Breast epithelium (tissue), 4 donors: Measurements from ENCODE around the gene KCTD19. TPM values are rescaled to one million over a fixed set of nuclear protein-coding genes. Genes with fewer than 3 reads are reported as not detected.

Experiments
- DNase-seq, 2 donors: peaks; one replicate each; pipeline ENCODE4 v3.0.0-alpha.2; 2019; ENCODE audit warnings: low spot score in 2 of 2
- H3K27ac ChIP-seq, 2 donors: fragments of 200-600 bp; sonication (generic) in 1 of 2; one replicate each; pipeline ENCODE4 v1.5.1; 2016 to 2019; ENCODE audit warnings: mild to moderate bottlenecking in 1 of 2
- H3K27me3 ChIP-seq, 2 donors: fragments of 200-600 bp; sonication (generic) in 1 of 2; one replicate each; pipeline versions ENCODE4 v1.5.1 to v1.6.0; 2017 to 2019; ENCODE audit warnings: control low read depth in 1 of 2, mild to moderate bottlenecking in 1 of 2
- H3K36me3 ChIP-seq: fragments of 200-600 bp; one replicate; pipeline ENCODE4 v1.5.1; 2019
- H3K4me1 ChIP-seq, 2 donors: fragments of 200-600 bp; sonication (generic); one replicate each; pipeline ENCODE4 v1.5.1; 2016 to 2019; ENCODE audit warnings: control low read depth in 1 of 2
- H3K4me3 ChIP-seq, 3 donors: fragments of 200-600 bp; sonication (generic); 1 replicate in 2 of 3; 2 replicates in 1 of 3; pipeline ENCODE4 v1.5.1; 2016 to 2019; ENCODE audit warnings: mild to moderate bottlenecking in 3 of 3, moderate library complexity in 2 of 3
- H3K9me3 ChIP-seq, 2 donors: fragments of 200-600 bp; sonication (generic) in 1 of 2; one replicate each; pipeline ENCODE4 v1.5.1; 2016 to 2019; ENCODE audit warnings: control low read depth in 1 of 2
- CTCF ChIP-seq, 3 donors: fragments of 450-650 bp; IDR thresholded peaks; one replicate each; pipeline ENCODE4 v1.5.1; 2016 to 2017; ENCODE audit warnings: antibody characterized with exemption in 3 of 3, mild to moderate bottlenecking in 3 of 3, moderate library complexity in 3 of 3
- POLR2A ChIP-seq: fragments of 450-650 bp; IDR thresholded peaks from one replicate; pipeline ENCODE4 v1.6.1; 2016; ENCODE audit warnings: antibody characterized with exemption, mild to moderate bottlenecking, moderate library complexity
- POLR2AphosphoS5 ChIP-seq, 3 donors: sonication (generic); formaldehyde crosslinking; IDR thresholded peaks; one replicate each; pipeline ENCODE4 v1.6.1; 2017; ENCODE audit warnings: antibody characterized with exemption in 3 of 3
- intact Hi-C: fragments of 100-400 bp; cut with DNase I; formaldehyde crosslinking; loops from one replicate; pipeline ENCODE4 v1.15.1; 2023; ENCODE audit warnings: low total_unique reads
- total RNA-seq, 3 donors: library from RNA; depleted of rRNA; stranded (reverse); fragments of >200 nt; gene quantifications; one replicate each; pipeline ENCODE4 v1.1.0, GENCODE V29; 2016

KCTD19 gene
- total RNA-seq, 3 donors from 2014 or later: 1.0 TPM; not detected in 2

GRCh38 chr16:67294171-67294757 is 32.3 kb downstream of the KCTD19 start:
- H3K27ac ChIP-seq: no peak overlapping the region
- no peak for TF ChIP-seq CTCF (IDR thresholded peaks at IDR 0.05)
- TF ChIP-seq POLR2A: no peak
- TF ChIP-seq POLR2AphosphoS5 (IDR thresholded peaks at IDR 0.05): no peak
- intact Hi-C loops: no loop called here

GRCh38 chr16:67291461-67291860 is 35.1 kb downstream of the KCTD19 start:
- no peaks in the 10 kb centered on the region for H3K27me3 ChIP-seq
- no peaks in the 10 kb centered on the region for H3K36me3 ChIP-seq
- no peak for DNase-seq
- no peak overlapping the region for H3K27ac ChIP-seq
- no peaks in the 10 kb centered on the region for H3K4me1 ChIP-seq
- TF ChIP-seq POLR2AphosphoS5 (IDR thresholded peaks at IDR 0.05): no peak
- no peak for TF ChIP-seq CTCF (IDR thresholded peaks at IDR 0.05)
- no peak for TF ChIP-seq POLR2A
- H3K9me3 ChIP-seq: no peaks in the 10 kb centered on the region
- intact Hi-C loops: no loop called here
- no peak overlapping the region for H3K4me3 ChIP-seq

More at GRCh38 chr16:67294171-67294757, 32.3 kb downstream of the KCTD19 start:
- Histone ChIP-seq H3K4me1 (no peaks in the 10 kb centered on the region), H3K4me3 (no peak overlapping the region), H3K36me3 (no peaks in the 10 kb centered on the region), H3K27me3 (no peaks in the 10 kb centered on the region), H3K9me3 (no peaks in the 10 kb centered on the region)
- DNase-seq: no peak

GRCh38 chr16:67287960-67288359 is 38.6 kb downstream of the KCTD19 start:
- H3K36me3 ChIP-seq: no peaks in the 10 kb centered on the region
- no peaks in the 10 kb centered on the region for H3K4me1 ChIP-seq
- H3K4me3 ChIP-seq: no peak overlapping the region
- H3K27ac ChIP-seq: no peak overlapping the region
- no peak for TF ChIP-seq CTCF (IDR thresholded peaks at IDR 0.05)
- no peak for TF ChIP-seq POLR2A
- TF ChIP-seq POLR2AphosphoS5 (IDR thresholded peaks at IDR 0.05): no peak
- no peaks in the 10 kb centered on the region for H3K27me3 ChIP-seq
- intact Hi-C loops: no loop called here
- H3K9me3 ChIP-seq: no peaks in the 10 kb centered on the region
- no peak for DNase-seq

GRCh38 chr16:67286441-67287235 is 39.9 kb downstream of the KCTD19 start:
- TF ChIP-seq CTCF (IDR thresholded peaks at IDR 0.05) (no peak), POLR2AphosphoS5 (IDR thresholded peaks at IDR 0.05) (no peak), POLR2A (no peak)
- no peak for DNase-seq
- no peaks in the 10 kb centered on the region for H3K36me3 ChIP-seq
- H3K27me3 ChIP-seq: no peaks in the 10 kb centered on the region
- H3K4me1 ChIP-seq: no peaks in the 10 kb centered on the region
- intact Hi-C loops: no loop called here
- H3K4me3 ChIP-seq: no peak overlapping the region
- no peaks in the 10 kb centered on the region for H3K9me3 ChIP-seq
- H3K27ac ChIP-seq: no peak overlapping the region
